Subcutaneous abdominal adipose tissue (tissue), 5 donors: ENCODE data around the gene SLC35F6.
"Not testable (repeated sequence)": the region's sequence is repeated elsewhere in the genome, so short reads cannot be mapped to it uniquely, and the experiment has no call there.

Source experiments
- H3K27ac ChIP-seq: one replicate; pipeline ENCODE4 v1.7.0; 2013; ENCODE audit warnings: low read depth, mild to moderate bottlenecking, inconsistent platforms, low read length, moderate library complexity
- H3K27me3 ChIP-seq, 5 donors: one replicate each; pipeline ENCODE4 v1.7.0; 2013; ENCODE audit warnings: low read length in 5 of 5, inconsistent platforms in 1 of 5; ENCODE audit not compliant: control insufficient read depth in 5 of 5, insufficient read depth in 4 of 5
- H3K36me3 ChIP-seq, 5 donors: one replicate each; pipeline ENCODE4 v1.7.0; 2013; ENCODE audit warnings: low read length in 5 of 5; ENCODE audit not compliant: control insufficient read depth in 5 of 5, insufficient read depth in 5 of 5
- H3K4me1 ChIP-seq, 5 donors: one replicate each; pipeline ENCODE4 v1.7.0; 2013; ENCODE audit warnings: low read length in 5 of 5, mild to moderate bottlenecking in 3 of 5, moderate library complexity in 1 of 5; ENCODE audit not compliant: control insufficient read depth in 5 of 5, insufficient read depth in 5 of 5
- H3K4me3 ChIP-seq, 5 donors: one replicate each; pipeline ENCODE4 v1.7.0; 2013; ENCODE audit warnings: low read length in 5 of 5, low read depth in 1 of 5
- H3K9ac ChIP-seq, 5 donors: one replicate each; pipeline ENCODE4 v1.7.0; 2013; ENCODE audit warnings: low read length in 5 of 5, mild to moderate bottlenecking in 4 of 5, moderate library complexity in 3 of 5
- H3K9me3 ChIP-seq, 5 donors: one replicate each; pipeline ENCODE4 v1.7.0; 2013; ENCODE audit warnings: low read length in 5 of 5; ENCODE audit not compliant: control insufficient read depth in 5 of 5
- donor health status: healthy.
- donor health status: healthy.
- donor health status: healthy.
- donor health status: healthy.
- donor health status: healthy.

SLC35F6 gene

DNA sequence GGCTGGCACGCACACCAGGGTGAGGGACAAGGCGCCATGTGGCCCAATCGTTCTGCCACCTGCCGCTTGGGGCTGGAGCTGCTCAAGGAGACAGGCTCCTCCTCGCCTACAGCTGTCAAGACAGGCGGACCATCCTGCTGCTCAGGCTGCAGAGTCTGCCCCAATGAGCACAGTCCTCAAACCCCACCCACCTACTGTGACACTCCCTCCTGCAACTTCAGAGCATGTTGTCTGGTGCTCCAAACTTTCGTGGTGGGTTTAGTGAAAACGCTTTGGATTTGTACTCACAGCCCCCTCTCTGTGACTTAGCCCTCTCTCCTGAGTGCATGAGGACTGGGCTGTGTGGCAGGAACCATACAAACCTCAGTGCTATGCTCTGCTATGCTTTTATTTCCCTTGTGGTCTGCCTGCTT, 23.2 kb upstream of the SLC35F6 start:
- Histone ChIP-seq H3K4me3 (no peak overlapping the region), H3K4me1 (peaks cover 6 to 37% (median 14%) of the 10 kb centered on the region in 5 donors), H3K36me3 (no peaks in the 10 kb centered on the region), H3K9ac (peak overlapping the region in 1 of 5 donors; percentile 15), H3K27ac (no peak overlapping the region), H3K9me3 (no peaks in the 10 kb centered on the region), H3K27me3 (no peaks in the 10 kb centered on the region)

DNA sequence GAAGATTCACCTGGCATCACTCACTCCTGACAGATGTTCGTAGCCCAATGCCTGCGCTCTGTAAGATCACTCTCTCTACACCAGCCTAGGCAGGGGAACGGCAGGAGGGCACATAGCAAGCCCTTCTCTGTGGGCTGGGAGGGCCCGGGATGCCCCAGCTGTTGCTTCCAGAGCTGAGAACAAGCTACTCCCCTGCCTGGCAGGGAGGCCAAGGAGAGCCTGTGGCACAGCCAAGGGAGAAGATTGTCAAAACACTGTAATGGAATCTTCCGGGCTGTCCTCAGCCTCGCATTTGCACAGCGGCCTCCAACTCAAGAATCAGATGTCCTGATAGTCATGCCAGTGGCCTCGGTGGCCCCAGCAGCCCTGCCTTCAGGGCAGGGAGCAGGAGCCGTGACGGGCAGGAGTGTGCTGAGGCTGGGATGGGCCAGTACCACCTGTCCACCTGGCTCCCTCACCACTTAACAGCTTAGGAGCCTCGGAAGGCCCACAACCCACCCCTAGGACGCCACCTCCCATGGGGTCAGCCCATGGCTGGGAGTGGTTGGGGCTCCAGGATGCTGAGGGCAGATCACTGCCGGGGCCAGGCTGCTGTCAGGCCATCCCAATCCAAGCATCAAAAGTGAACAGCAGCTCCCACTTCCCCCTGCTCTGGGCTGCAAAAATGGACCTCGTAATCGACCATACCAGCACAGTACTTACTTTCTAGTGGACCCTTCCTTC, 21.9 kb upstream of the SLC35F6 start:
- Histone ChIP-seq H3K4me3 (no peak overlapping the region), H3K36me3 (no peaks in the 10 kb centered on the region), H3K27ac (no peak overlapping the region)

GRCh38 chr2:26743852-26744251, 20.2 kb upstream of the SLC35F6 start:
- H3K4me3 ChIP-seq = no peak overlapping the region
- H3K36me3 ChIP-seq = no peaks in the 10 kb centered on the region
- H3K9ac ChIP-seq = no peak overlapping the region
- no peaks in the 10 kb centered on the region for H3K27me3 ChIP-seq
- no peak overlapping the region for H3K27ac ChIP-seq
- H3K9me3 ChIP-seq = no peaks in the 10 kb centered on the region
- peaks cover 0 to 21% (median 9%) of the 10 kb centered on the region in 5 donors for H3K4me1 ChIP-seq

More for the DNA sequence above, 21.9 kb upstream of the SLC35F6 start:
- Histone ChIP-seq H3K9ac (no peak overlapping the region), H3K9me3 (no peaks in the 10 kb centered on the region), H3K27me3 (no peaks in the 10 kb centered on the region), H3K4me1 (peaks cover 0 to 26% (median 9%) of the 10 kb centered on the region in 5 donors)

GRCh38 chr2:26744953-26745352, 19.1 kb upstream of the SLC35F6 start:
- Histone ChIP-seq H3K9me3 (no peaks in the 10 kb centered on the region), H3K4me1 (peaks cover 0 to 21% (median 9%) of the 10 kb centered on the region in 5 donors), H3K27me3 (no peaks in the 10 kb centered on the region), H3K4me3 (no peak overlapping the region), H3K9ac (no peak overlapping the region), H3K36me3 (no peaks in the 10 kb centered on the region), H3K27ac (no peak overlapping the region)

GRCh38 chr2:26745609-26746327, 18.3 kb upstream of the SLC35F6 start:
- Histone ChIP-seq H3K4me3 (no peak overlapping the region), H3K27me3 (no peaks in the 10 kb centered on the region), H3K36me3 (no peaks in the 10 kb centered on the region), H3K4me1 (peaks cover 0 to 15% (median 3%) of the 10 kb centered on the region in 5 donors), H3K27ac (no peak overlapping the region), H3K9ac (no peak overlapping the region), H3K9me3 (no peaks in the 10 kb centered on the region)

- Histone ChIP-seq H3K9ac (no peak overlapping the region), H3K9me3 (peaks cover 0 to 3% (median 0%) of the 10 kb centered on the region in 5 donors), H3K4me3 (no peak overlapping the region), H3K27me3 (no peaks in the 10 kb centered on the region), H3K4me1 (peaks cover 0 to 10% (median 0%) of the 10 kb centered on the region in 5 donors), H3K36me3 (no peaks in the 10 kb centered on the region), H3K27ac (no peak overlapping the region)
Observed at GRCh38 chr2:26746934-26747333, 17.1 kb upstream of the SLC35F6 start.

DNA sequence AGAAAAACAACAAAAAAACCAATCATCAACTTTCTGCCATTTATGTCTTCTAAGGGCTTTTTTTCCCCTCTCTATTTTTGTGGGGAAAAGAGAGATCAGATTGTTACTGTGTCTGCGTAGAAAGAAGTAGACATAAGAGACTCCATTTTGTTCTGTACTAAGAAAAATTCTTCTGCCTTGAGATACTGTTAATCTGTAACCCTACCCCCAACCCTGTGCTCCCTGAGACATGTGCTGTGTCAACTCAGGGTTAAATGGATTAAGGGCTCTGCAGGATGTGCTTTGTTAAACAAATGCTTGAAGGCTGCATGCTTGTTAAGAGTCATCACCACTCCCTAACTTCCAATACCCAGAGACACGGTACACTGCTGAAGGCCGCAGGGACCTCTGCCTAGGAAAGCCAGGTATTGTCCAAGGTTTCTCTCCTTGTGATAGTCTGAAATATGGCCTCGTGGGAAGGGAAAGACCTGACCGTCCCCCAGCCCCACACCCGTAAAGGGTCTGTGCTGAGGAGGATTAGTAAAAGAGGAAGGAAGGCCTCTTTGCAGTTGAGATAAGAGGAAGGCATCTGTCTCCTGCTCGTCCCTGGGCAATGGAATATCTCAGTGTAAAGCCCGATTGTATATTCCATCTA, 14.2 kb upstream of the SLC35F6 start:
- H3K9me3 ChIP-seq, H3K4me1 ChIP-seq, H3K36me3 ChIP-seq, H3K27me3 ChIP-seq, H3K27ac ChIP-seq, H3K4me3 ChIP-seq, H3K9ac ChIP-seq: not testable (repeated sequence)

DNA sequence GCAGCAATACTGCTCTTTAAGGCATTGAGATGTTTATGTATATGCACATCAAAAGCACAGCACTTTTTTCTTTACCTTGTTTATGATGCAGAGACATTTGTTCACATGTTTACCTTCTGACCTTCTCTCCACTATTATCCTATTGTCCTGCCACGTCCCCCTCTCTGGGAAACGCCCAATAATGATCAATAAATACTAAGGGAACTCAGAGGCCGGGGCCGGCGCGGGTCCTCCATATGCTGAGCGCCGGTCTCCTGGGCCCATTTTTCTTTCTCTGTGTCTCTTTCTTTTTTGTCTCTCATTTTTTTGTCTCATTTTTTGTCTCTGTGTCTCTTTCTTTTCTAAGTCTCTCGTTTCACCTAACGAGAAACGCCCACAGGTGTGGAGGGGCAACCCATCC, 13.6 kb upstream of the SLC35F6 start:
- H3K9ac ChIP-seq, H3K36me3 ChIP-seq, H3K4me3 ChIP-seq, H3K9me3 ChIP-seq, H3K27me3 ChIP-seq, H3K4me1 ChIP-seq, H3K27ac ChIP-seq: not testable (repeated sequence)

- Histone ChIP-seq H3K27ac (no peak overlapping the region), H3K9ac (no peak overlapping the region), H3K4me3 (no peak overlapping the region), H3K9me3 (peaks cover 0 to 3% (median 0%) of the 10 kb centered on the region in 5 donors), H3K27me3 (no peaks in the 10 kb centered on the region), H3K4me1 (peaks cover 0 to 9% (median 0%) of the 10 kb centered on the region in 5 donors), H3K36me3 (no peaks in the 10 kb centered on the region)
Observed at GRCh38 chr2:26752656-26753055, 11.4 kb upstream of the SLC35F6 start.

GRCh38 chr2:26754539-26754938, 9.5 kb upstream of the SLC35F6 start:
- peaks cover 0 to 3% (median 0%) of the 10 kb centered on the region in 5 donors for H3K9me3 ChIP-seq
- H3K27me3 ChIP-seq = no peaks in the 10 kb centered on the region
- H3K4me3 ChIP-seq = no peak overlapping the region
- peaks cover 4 to 20% (median 10%) of the 10 kb centered on the region in 5 donors for H3K4me1 ChIP-seq
- H3K9ac ChIP-seq = no peak overlapping the region
- no peak overlapping the region for H3K27ac ChIP-seq
- H3K36me3 ChIP-seq = no peaks in the 10 kb centered on the region
